Hepatic stellate cell (primary cell): ENCODE results near the gene KLHL14.

Experiments
- DNase-seq: peaks from one replicate; pipeline ENCODE4 v3.0.0; 2011; ENCODE audit warnings: low spot score

KLHL14 gene

GRCh38 chr18:32634876-32635431 is 137.9 kb downstream of the KLHL14 start:
- DNase-seq: no peak

DNA sequence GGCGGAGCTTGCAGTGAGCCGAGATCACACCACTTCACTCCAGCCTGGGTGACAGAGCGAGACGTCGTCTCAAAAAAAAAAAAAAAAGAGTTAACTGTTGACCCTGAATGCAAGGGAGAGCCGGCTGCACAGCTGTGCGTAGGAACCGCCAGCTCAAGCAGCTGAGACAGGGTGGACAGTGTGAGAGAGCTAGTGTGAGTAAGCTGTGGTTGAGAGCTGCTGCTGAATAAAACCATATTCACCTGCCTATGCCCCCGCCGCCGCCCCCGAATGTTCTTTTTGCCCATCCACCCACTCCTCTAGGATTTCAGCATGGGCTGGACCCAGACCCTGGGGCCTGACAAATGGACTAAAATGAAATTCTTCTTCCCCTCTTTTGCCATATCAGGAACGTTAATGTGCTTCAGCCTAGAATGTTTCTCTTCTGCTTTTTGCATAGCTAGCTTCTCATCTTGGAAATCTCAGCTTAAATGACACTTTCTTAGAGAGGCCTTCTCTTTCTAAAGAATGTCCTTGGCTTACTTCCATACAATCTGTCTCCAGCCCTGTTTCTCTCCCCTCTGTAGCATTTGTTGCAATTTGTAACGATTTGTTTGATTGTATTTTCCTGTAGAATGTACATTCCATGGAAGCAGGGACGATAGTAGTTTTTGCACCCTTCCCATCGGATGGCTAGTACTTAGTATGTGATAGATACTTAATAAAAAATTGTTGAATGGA is 142.7 kb downstream of the KLHL14 start:
- no peak for DNase-seq

- no peak for DNase-seq
Measured at GRCh38 chr18:32629292-32629691, 143.5 kb downstream of the KLHL14 start.

- DNase-seq: no peak
Measured at GRCh38 chr18:32624182-32624723, 148.6 kb downstream of the KLHL14 start.

DNA sequence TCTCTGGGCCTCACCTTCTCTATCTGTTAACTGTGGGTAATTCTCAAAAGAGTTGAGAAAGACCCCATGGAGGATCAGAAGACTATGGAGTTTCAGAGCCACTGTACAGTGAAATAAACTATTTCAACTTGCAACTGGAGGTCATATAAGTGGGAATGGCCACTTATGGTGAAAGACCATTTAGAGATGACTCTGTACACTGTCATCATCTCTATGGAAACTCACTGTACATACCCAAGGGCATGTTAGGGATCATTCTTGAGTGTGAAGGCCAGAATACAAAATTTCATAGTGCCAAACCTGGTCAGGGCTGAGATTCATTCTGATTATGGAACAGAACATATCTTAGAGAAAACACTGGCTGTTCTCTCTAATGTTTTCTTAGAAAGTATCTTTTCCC is 149.3 kb downstream of the KLHL14 start:
- DNase-seq: no peak
